Measurements from ENCODE around the gene RIMBP2.

The RIMBP2 gene

DNA sequence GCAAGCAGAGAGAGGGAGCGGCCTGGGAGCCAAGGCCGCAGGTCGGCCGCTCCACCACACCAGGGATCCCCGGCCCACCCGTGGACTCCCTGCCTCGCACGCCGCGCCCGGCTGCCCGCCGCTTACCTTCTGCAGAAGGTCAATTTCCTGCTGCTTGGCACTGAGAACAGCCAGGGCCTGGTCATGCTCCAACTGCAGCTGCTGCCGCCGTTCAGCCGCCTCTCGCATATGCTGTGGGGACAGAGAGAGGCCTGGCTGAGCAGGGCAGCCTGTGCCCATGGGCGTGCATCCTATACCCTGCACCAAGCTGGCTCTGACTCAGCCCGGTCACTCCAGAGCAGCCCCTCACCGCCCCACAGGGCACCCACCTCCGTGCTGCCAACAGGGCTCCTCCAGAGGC lies 237.3 kb downstream of the RIMBP2 start:
- no peak for DNase-seq
- in situ Hi-C loops (cut with HindIII; ENCODE audit: low pct_ligation_motif_present, low pct_unique_long_range_greater_than_20kb, low sequenced_read_pairs) = no loop called here

DNA sequence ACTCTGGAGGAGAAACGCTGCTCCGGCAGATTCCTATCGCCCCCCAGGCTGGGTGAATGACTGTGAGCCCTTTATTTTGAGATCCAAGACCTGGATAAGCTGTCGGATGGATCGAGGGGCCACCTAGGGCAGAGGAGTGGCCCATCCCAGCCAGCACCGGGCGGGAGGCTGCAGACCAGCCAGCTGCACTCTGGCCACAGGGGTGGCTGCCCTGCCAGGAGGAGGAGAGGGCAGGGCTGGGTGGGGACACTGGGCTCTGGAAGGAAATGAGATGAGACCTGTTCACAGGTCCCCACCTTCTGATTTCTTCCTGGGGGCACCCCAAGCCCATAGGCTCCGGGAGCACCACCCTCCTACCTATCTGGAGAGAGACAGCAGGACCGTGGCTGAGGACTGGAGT lies 238.4 kb downstream of the RIMBP2 start:
- DNase-seq = no peak
- in situ Hi-C loops (cut with HindIII; ENCODE audit: low pct_ligation_motif_present, low pct_unique_long_range_greater_than_20kb, low sequenced_read_pairs) = no loop called here

GRCh38 chr12:130477266-130477665 lies 238.8 kb downstream of the RIMBP2 start:
- in situ Hi-C loops (cut with HindIII; ENCODE audit: low pct_ligation_motif_present, low pct_unique_long_range_greater_than_20kb, low sequenced_read_pairs) = no loop called here
- no peak for DNase-seq

DNA sequence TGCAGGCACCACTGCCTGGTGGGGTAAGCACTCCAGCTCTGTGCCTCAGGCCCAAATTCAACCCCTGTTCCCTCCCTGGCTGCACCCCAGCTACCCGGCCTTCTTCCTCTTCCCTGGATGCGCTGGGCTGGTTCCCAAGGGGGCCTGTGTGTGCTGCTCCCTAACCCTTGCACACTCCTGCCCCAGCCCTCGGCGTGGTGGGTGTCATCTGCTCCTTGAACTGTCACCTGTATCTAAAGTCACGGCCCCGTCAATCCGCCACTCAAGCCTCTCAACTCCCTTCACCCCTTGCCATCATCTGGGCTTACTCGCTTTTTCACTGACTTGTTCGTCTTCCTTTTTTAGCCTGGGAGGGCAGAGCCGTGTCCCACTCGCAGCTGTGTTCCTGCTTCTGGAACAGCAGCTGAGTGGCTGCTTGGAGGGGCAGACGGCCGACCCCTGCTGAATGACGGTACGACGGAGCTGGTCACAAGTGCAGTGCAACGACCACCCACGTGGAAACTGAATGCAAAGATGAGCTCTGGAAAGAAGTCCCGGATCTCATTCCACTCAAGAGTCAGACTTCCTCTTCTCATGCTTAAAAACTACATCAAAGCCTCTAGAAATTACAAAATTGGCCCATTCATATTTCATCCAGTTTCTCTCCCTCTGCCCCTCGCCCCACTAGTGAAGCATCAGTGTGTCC lies 239.5 kb downstream of the RIMBP2 start:
- in situ Hi-C loops (cut with HindIII; ENCODE audit: low pct_ligation_motif_present, low pct_unique_long_range_greater_than_20kb, low sequenced_read_pairs) = no loop called here
- no peak for DNase-seq

DNA sequence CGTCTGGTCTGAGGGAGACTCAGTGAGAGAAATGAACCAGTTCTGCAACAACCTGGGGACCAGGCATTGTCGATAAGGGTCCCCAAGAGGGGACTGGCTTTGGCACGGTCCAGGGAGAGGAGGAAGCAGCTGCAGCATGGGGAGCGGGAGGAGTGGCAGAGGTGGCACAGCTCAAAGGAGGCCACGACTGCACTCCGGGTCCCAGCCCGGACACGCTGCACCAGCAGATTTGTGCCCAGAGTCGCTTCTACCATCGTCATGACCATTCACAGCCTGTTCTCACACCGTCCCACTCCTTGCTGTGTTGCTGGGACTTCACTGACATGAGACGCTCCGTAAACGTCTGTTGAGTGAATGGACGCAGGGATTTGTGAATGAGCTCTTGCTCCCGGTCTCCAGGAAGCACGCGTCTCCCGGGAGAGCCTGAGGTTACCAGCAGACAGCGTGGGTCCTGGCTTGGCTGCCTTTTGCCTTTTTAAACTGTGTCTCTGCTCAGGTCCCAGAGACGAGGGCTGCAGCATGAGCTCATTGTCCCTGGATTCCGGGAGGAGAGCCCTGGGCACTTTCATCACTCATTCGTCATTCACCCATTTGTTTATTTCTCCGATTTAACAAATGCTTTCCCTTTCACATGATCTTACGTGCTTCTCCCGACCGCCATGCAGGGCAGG lies 241.4 kb downstream of the RIMBP2 start:
- in situ Hi-C loops (cut with HindIII; ENCODE audit: low pct_ligation_motif_present, low pct_unique_long_range_greater_than_20kb, low sequenced_read_pairs) = no loop called here
- DNase-seq = no peak

DNA sequence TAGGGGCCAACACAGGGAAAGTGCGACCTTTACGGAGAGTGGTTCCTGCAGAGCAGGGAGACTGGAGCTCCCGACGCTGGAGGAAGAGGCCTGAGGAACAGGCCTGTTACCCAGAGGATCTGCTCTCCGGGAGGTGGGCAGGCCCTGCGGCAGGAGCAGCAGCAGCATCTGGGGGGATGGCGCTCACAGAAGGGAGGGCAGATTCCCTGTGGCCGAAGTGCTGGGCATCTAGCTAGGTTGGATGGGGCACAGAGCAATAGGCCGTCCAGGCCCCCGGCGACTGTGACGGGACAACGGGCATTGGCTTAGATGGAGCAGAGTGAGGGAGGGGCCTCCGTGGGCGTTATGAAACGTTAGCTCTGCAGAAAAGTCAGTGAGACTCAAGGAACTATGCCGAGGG lies 242.8 kb downstream of the RIMBP2 start:
- no peak for DNase-seq
- in situ Hi-C loops (cut with HindIII; ENCODE audit: low pct_ligation_motif_present, low pct_unique_long_range_greater_than_20kb, low sequenced_read_pairs) = no loop called here

DNA sequence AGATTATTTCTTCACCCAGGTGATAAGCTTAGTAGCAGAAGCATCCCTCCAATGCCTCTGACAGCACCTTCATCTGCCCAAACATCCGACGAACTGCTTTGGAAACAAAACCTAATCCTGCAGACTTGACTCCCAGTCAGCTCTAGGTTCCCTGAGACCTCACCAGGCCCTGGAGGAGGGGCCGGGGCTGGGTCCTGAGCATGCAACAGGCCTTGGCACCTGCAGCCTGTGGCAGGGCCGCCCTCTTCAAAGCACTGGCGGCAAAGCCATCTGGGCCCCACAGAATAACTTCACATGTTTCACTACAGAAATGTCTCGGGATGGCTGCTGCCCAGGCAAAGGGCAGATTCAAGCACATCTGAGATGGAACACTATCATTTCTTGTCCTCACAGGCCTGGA lies 245.1 kb downstream of the RIMBP2 start:
- in situ Hi-C loops (cut with HindIII; ENCODE audit: low pct_ligation_motif_present, low pct_unique_long_range_greater_than_20kb, low sequenced_read_pairs) = no loop called here
- no peak for DNase-seq

- in situ Hi-C loops (cut with HindIII; ENCODE audit: low pct_ligation_motif_present, low pct_unique_long_range_greater_than_20kb, low sequenced_read_pairs) = no loop called here
- no peak for DNase-seq
These were observed 246.5 kb downstream of the RIMBP2 start for GRCh38 chr12:130469552-130469951.

- DNase-seq = no peak
- in situ Hi-C loops (cut with HindIII; ENCODE audit: low pct_ligation_motif_present, low pct_unique_long_range_greater_than_20kb, low sequenced_read_pairs) = no loop called here
These were observed 247.3 kb downstream of the RIMBP2 start for GRCh38 chr12:130468700-130469245.

- in situ Hi-C loops (cut with HindIII; ENCODE audit: low pct_ligation_motif_present, low pct_unique_long_range_greater_than_20kb, low sequenced_read_pairs) = no loop called here
- no peak for DNase-seq
These were observed 247.9 kb downstream of the RIMBP2 start for GRCh38 chr12:130468186-130468585.

GRCh38 chr12:130465626-130466025 lies 250.5 kb downstream of the RIMBP2 start:
- in situ Hi-C loops (cut with HindIII; ENCODE audit: low pct_ligation_motif_present, low pct_unique_long_range_greater_than_20kb, low sequenced_read_pairs) = no loop called here

GRCh38 chr12:130465046-130465445 lies 251.1 kb downstream of the RIMBP2 start:
- no peak for DNase-seq
- in situ Hi-C loops (cut with HindIII; ENCODE audit: low pct_ligation_motif_present, low pct_unique_long_range_greater_than_20kb, low sequenced_read_pairs) = no loop called here

More at GRCh38 chr12:130465626-130466025, 250.5 kb downstream of the RIMBP2 start:
- DNase-seq = no peak

DNA sequence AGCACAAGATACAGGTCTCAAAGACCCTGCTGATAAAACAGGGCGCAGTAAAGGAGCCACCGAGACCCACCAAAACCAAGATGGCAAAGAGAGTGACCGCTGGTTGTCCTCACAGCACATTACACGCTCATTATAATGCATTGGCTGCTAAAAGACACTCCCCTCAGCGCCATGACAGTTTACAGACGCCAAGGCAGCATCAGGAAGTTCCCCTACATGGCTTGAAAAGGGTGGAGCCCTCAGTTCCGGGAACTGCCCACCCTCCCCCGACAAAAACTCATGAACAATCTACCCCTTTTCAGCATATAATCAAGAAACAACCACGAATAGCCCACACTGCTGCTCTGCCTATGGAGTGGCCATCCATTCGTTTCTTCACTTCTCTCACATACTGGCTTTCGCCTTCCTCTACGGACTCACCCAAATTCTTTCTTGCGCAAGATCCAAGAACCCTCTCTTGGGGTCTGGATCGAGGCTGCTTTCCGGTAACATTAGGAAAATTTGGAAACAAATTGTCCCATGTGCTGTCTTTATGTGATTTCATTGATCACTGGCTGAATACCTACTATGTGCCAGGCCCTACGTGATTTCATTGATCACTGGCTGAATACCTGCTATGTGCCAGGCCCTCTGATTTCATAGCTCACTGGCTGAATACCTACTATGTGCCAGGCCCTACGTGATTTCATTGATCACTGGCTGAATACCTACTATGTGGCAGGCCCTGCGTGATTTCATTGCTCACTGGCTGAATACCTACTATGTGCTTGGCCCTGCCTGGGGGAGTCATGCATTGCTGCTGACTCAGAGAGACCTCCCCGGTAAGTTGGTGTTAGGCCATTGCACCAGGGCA lies 252.1 kb downstream of the RIMBP2 start:
- no peak for DNase-seq
- in situ Hi-C loops (cut with HindIII; ENCODE audit: low pct_ligation_motif_present, low pct_unique_long_range_greater_than_20kb, low sequenced_read_pairs) = no loop called here

DNA sequence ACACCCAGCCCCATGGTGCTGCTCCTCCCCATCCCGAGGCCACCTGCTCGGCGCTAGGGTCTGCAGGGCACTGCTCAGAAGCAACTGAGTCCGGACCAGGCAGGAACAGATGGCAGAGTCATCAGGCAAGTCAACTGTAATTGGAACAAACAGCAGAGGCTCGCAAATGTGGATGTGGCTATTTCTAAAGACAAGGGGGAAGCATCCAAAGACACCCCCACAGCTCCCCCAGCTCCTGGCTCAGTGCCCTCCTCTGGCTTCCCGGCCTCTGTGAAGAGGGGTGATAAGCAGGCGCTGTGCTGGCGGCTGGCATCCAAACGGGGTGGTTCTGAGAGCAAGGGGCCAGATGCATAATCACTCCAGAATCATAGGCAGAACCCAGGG lies 252.8 kb downstream of the RIMBP2 start:
- in situ Hi-C loops (cut with HindIII; ENCODE audit: low pct_ligation_motif_present, low pct_unique_long_range_greater_than_20kb, low sequenced_read_pairs) = no loop called here
- DNase-seq = no peak

DNA sequence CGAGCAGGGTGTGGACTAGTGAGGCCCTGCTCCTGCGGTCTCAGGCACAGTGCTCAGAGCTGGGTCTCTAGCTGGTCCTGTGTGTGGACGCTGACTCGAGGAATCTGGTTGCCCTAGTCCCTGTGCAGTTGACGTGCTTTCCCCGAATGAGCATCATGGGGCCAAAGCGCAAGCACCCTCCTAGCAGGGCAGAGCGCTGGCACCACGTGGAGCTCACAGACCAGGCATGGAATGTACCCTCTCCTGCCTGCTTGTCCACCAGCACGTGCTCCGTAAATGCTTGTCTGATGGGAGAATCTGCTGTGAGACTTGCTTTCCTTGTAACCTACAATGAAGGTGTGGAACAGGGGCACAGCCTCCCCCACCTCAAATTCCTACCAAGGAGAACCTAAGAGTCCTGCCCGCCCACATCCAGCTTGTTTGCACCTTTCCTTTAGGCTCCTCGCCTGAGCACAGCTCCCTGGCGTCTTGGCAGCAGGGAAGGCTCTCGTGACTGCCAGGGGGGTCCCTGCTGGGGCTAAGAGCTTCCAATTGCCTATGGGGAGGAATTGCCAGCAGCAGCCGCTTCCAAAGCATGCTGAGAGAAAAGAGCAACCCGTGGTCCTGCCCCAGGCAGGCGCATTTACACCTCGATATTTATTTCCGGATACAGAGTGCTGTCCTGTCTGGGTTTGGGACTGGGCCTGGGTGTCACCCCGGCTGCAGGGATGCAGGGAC lies 253.4 kb downstream of the RIMBP2 start:
- DNase-seq = no peak
- in situ Hi-C loops (cut with HindIII; ENCODE audit: low pct_ligation_motif_present, low pct_unique_long_range_greater_than_20kb, low sequenced_read_pairs) = no loop called here

GRCh38 chr12:130461839-130462557 lies 254.1 kb downstream of the RIMBP2 start:
- in situ Hi-C loops (cut with HindIII; ENCODE audit: low pct_ligation_motif_present, low pct_unique_long_range_greater_than_20kb, low sequenced_read_pairs) = no loop called here
- no peak for DNase-seq

DNA sequence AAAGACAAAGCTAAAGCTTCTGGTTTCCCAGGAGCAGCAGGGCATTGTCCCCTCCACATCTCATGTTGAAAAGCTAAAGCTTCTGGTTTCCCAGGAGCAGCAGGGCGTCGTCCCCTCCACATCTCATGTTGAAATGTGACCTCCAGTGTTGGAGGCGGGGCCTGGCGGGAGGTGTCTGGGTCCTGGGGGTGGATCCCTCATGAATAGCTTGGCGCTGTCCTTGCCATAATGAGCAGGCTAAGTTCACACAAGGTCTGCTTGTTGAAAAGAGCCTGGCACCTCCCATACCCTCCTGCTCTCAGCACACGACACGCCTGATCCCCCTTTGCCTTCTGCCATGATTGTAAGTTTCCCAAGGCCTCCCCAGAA lies 254.7 kb downstream of the RIMBP2 start:
- DNase-seq = no peak
- in situ Hi-C loops (cut with HindIII; ENCODE audit: low pct_ligation_motif_present, low pct_unique_long_range_greater_than_20kb, low sequenced_read_pairs) = no loop called here
